VCaP (cell line): ENCODE results near the gene MGRN1.
"Not testable (repeated sequence)": the region's sequence is repeated elsewhere in the genome, so short reads cannot be mapped to it uniquely, and the experiment has no call there.

Experiments
- H3K27ac ChIP-seq: fragments of 450-650 bp; 2 replicates; pipeline ENCODE4 v1.5.1; 2017
- TF ChIP-seq, protein P1 (sequence below): fragments of 450-650 bp; conservative IDR thresholded peaks from 2 replicates; pipeline ENCODE4 v1.5.1; 2017; ENCODE audit warnings: mild to moderate bottlenecking, moderate library complexity

Gene MGRN1

DNA sequence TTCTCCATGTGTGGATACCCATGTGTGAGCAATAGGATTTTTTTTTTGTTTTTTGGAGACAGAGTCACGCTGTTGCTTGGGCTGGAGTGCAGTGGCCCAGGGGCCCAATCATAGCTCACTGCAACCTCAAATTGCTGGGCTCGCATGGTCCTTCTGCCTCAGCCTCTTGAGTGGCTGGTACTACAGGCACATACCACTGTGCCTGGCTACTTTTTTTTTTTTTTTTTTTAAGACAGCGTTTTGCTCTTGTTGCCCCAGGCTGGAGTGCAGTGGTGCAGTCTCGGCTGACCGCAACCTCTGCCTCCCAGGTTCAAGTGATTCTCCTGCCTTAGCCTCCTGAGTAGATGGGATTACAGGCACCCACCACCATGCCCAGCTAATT is 16.7 kb downstream of the MGRN1 start:
- no peak overlapping the region for H3K27ac ChIP-seq
- TF ChIP-seq, protein P1, sequence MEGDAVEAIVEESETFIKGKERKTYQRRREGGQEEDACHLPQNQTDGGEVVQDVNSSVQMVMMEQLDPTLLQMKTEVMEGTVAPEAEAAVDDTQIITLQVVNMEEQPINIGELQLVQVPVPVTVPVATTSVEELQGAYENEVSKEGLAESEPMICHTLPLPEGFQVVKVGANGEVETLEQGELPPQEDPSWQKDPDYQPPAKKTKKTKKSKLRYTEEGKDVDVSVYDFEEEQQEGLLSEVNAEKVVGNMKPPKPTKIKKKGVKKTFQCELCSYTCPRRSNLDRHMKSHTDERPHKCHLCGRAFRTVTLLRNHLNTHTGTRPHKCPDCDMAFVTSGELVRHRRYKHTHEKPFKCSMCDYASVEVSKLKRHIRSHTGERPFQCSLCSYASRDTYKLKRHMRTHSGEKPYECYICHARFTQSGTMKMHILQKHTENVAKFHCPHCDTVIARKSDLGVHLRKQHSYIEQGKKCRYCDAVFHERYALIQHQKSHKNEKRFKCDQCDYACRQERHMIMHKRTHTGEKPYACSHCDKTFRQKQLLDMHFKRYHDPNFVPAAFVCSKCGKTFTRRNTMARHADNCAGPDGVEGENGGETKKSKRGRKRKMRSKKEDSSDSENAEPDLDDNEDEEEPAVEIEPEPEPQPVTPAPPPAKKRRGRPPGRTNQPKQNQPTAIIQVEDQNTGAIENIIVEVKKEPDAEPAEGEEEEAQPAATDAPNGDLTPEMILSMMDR: no peak

DNA sequence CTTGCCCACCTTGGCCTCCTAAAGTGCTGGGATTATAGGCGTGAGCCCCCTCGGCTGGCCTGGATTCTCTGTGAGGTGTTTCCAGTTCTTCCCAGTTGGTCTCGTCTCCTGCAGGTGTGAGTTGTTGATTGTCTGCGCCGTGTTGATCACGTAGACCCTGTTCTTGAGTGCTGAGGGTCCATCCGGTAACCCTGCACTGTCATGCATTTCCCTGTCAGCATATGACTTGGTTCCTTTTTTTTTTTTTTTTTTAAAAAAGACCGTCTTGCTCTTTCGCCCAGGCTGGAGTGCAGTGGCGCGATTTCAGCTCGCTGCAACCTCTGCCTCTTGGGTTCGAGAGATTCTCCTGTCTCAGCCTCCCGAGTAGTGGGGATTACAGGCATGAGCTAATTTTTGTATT is 17.3 kb downstream of the MGRN1 start:
- TF ChIP-seq, protein P1: no peak
- H3K27ac ChIP-seq: no peak overlapping the region

DNA sequence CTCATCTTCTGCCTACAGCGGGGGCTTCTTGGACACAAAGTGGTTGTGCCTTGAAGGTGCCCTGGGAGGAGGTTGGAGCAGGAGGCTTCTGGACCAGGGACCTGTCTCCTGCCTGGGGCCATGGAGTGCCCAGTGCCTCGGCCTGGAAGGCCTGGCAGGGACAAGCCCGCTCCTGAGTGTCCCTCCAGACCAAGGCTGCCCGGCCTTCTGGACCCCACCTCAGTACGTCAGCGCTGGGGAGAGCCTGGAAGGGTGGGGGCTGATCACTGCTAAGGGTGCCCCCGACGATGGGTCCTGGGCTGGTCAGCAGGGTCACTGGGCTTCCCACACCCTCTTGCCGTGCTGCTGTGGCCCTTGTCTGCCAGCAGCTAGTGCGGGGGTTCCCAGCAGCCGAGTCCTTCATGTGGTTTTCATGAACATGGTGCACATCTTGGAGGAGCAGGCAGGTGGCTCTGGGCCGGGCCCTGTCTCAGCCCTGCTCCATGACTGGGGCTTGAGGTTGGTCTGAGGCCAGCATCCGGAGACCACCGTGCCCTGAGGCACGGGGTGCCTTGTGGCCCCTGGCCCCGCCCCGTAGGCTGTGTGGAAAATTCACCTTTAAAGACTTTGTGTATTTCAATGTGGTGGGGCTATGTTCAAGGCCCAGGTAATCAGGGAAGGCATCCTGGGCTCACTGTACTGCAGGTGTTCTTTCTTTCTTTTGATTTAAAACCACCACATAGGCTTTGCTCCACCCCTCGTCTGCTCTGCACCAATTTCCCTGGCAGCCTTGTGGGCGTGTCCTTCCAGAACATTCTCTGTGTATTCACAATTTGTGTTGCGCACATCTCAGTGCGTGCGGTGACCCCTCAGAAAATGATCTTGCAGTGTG is 22.4 kb downstream of the MGRN1 start:
- TF ChIP-seq, protein P1: no peak
- H3K27ac ChIP-seq: no peak overlapping the region

DNA sequence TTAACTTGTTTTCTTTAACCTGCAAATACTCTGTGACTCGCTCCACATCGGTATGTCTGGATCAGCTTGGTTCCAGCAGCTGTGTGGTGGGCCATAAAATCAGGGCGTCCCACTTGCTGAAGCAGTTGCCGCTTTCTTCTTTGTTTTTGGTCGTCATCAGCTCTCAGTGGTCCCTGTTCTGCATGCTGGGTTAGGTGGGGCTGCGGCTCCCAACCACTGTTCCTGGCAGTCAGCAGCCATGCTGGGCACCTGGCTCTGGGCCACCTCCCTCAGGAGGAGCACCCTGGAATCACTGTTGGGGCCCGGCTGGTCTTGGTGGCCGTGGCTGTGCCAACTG is 23.0 kb downstream of the MGRN1 start:
- TF ChIP-seq, protein P1: no peak
- no peak overlapping the region for H3K27ac ChIP-seq

DNA sequence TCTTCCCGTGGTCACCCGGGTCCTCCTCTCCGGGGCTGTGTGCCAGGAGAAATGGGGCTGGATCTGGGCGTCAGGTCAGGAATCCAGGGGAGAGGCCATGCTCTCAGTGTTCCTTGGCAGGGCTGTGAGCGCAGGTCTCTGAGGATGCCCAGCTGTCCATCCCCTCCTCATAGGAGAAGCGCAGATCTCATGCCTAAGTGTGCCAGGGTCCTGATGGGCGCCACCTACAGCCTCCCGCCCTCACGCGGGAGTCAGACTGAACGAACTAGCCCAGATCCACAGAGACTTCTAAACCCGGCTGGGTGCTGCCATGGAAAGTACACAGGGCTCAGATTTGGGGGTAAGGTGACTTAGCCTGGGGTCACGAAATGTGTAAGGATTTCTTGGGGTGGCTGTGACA is 24.3 kb downstream of the MGRN1 start:
- no peak overlapping the region for H3K27ac ChIP-seq
- TF ChIP-seq, protein P1: no peak

DNA sequence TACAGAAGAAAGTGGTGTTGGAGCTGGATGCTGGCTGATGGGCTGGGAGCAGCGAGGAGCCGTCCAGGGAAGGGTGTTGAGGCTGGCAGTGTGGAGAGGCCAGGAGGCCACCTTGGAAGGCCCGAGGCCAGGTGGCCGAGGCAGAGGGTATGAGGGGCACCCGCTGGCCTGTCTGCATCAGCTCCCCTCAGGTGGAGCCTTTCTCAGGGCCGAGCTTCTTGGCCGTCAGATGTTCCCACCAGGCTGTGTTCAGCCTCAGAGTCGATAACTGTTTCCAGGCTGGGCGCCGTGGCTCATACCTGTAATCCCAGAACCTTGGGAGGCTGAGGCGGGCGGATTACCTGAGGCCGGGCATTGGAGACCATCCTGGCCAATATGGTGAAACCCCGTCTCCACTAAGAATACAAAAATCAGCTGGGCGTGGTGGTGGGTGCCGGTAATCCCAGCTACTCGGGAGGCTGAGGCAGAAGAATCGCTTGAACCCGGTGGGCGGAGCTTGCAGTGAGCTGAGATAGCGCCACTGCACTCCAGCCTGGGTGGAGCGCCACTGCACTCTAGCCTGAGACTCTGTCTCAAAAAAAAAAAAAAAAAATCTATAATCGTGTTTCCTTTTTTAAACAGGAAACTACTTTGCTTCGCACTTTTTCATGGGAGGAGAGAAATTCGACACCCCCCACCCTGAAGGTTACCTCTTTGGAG is 25.3 kb downstream of the MGRN1 start:
- TF ChIP-seq, protein P1: no peak
- H3K27ac ChIP-seq: no peak overlapping the region

DNA sequence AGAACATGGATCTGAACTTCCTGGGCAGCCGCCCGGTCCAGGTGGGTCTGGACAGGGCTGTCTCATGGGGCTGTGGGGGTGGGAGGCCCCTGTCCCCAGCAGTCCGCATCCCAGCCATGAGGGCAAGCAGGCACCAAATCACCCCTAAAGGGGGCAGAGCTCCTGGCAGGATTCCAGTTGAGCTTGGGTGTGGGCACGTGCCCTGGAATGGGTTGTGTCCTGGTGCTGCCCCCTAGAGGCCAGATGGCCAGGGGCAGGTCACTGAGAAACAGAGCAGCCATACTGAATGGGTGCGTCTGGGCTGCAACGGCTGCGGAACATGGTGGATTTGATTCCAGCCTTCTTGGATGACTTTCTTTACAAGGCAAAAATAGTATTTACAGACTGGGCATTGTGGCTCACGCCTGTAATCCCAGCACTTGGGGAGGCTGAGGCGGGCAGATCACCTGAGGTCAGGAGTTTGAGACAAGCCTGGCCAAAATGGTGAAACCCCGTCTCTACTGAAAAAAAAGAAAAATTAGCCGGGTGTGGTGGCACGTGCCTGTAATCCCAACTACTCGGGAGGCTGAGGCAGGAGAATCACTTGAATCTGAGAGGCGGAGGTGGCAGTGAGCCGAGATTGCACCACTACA is 25.9 kb downstream of the MGRN1 start:
- H3K27ac ChIP-seq: not testable (repeated sequence)
- TF ChIP-seq, protein P1: peak; percentile 71
